GM19035 (cell line): ENCODE data around the gene SND1.

Source experiments
- ATAC-seq: cut with Tn5 transposase; IDR thresholded peaks from one replicate; pipeline ENCODE4 v1.9.1; 2021; ENCODE audit not compliant: unreplicated experiment

The SND1 gene

DNA sequence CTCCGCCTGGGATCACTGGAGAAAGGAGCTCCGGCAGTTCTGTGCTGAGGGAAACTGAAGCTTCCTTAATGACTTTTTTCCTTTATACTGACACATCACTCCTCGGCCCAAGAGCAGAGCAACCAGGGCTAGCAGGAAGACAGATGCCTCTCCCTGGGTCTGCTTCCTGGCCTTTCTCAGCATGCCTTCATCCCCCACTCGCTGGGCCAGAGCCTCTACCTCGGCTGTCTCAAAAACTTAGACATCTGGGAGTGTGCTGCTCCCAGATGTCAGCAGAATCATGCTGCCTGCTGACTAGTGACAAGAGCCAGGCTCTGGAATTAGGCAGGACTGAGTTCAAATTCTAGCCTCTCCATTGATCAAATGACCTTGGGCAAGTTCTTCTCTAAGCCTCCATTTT lies 403.6 kb downstream of the SND1 start:
- ATAC-seq: no peak

DNA sequence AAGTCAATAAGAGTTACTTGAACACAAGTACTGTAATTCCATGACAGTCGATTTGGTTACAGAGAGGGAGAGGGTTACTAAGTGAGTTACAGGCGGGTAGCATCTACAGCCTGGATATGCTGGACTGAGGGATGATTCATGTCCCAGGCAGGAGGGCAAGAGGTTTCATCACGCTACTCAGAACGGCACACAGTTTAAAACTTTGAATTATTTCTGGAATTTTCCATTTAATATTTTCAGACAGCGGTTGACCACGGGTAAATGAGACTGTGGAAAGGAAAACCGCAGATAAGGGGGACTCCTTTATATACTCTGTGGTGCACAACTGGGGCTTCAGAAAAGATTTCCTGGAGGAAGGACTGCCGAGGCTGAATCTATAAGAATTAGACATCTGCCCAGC lies 404.9 kb downstream of the SND1 start:
- no peak for ATAC-seq

DNA sequence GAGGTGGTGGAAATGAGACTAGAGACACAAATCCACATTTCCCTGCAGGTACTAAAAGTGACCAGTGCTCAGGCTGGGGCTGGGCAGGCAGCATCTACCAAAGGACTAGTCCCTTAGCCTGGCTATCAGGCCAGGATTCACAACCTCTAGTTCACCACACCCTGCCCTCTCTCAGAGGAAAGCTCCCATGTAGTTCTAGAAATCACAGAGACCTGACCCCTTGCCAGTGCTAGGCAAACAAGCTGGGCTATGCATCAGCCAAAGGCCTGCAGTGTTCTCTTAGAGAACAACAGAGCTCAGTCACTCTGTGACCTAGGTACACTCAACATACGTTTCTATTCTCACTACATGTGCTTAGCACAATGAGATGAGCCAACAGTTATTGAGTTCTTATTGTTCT lies 405.9 kb downstream of the SND1 start:
- ATAC-seq: no peak

DNA sequence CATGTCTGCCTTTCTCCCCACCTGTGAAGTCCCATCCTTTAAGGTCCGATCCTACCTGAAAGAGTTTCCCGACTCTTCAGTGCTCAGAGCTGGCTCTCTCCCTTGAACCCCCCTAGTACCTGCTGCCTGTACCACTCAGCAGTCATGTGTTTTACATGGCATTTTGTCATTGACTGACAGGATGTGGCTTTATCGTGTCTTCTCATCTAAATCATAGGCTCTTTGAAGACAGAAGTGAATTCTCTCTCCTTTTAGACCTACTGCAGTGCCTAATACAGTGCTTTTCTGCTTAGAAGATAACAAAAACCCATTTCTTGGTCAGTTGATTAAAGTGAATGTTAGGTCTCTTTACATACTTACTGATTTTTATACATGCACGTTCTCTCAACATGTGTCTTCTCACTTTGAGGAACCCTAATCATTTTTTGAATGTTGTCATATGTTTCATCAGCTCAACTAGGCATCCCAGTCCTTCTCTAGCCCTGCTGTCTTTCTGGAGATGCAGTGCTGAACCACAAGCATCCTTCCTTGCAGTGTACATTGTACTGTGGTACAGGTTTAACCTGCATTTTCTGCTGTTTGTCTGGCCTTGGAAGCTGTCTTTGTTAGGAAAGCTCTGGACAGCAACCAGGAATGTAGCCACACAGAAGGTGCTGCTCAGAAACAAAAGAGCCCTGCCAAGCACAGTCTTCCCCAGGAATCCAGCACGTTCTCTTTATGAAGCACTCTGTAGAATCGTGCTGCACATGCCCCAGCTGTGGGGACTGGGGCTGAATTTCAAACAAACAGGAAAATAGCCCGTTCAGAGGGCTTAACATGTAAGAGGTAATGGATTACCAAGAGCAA lies 407.4 kb downstream of the SND1 start:
- no peak for ATAC-seq

DNA sequence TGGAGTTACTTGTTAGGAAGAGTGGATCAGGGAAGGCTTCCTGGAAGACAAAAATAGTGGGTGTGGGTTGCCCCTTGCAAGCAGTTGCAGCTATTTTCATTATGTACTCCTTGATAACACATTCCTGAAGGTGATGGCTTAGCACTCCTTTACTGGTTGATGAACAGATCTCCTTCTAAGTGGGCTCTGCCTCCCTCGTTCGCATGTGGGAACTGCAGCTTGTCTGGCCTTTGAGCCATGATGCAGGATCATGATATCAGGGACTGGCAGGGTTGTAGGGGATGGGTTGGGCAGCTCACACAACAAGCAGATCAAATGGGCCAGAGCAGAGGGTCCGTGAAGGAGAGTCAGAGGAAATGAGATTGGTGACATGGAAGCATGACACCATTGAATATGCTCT lies 408.0 kb downstream of the SND1 start:
- no peak for ATAC-seq

DNA sequence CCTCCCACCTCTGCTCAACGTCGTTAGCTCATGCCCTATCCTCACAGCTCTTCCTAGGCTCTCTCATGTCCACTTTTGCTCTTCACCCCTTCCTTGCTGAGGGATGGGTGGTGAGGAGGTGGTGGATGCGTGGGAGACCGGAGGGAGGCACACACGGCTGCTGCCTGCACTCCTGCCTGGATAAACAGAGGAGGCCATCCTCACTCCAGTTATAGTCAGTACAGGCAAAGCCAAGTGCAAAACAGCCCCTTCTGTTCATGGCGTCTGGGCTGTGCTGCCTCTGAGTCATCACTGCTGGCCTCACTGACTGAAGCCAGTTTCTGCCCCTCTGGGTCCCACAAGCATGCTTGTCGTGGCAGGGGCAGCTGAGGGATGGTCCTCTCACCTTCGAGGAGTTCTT lies 411.1 kb downstream of the SND1 start:
- no peak for ATAC-seq

DNA sequence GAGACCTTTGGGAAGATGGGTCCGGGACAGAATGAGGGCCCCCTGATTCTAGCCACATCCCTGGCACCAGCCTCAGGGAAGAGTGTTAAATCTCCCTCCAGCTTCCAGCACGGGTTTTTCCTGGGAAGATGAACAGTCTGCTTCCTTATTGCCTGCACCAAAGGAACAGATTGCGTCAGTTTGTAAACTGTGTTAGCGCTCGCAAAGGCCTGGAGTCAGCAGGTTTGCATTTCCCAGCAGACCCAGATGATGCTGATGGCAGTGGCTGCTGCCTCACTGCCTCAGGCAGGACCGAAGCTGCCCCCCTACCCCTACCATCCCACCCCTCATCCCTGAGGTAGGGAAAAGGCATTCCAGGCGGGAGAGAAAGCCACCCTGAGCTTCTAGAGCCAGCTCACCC lies 413.9 kb downstream of the SND1 start:
- no peak for ATAC-seq

DNA sequence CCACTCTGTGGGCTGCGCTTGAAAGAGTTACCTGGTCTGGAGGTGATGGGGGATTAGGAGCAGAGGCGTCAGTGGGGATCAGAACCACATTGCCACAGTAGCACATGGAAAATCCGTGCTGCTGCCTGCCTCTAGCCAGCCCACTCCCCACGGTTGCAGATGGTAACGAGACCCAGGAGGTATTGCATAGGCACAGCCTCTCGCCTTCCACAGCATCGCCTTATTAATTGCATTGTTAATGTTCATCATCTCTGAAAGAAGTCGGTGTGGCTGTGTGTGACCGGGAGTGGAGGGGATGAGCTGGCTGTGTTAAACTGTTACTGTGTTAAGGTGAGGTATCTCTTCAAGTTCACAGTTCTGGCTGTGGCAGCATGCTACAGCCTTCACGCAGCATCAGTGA lies 414.4 kb downstream of the SND1 start:
- ATAC-seq: no peak

DNA sequence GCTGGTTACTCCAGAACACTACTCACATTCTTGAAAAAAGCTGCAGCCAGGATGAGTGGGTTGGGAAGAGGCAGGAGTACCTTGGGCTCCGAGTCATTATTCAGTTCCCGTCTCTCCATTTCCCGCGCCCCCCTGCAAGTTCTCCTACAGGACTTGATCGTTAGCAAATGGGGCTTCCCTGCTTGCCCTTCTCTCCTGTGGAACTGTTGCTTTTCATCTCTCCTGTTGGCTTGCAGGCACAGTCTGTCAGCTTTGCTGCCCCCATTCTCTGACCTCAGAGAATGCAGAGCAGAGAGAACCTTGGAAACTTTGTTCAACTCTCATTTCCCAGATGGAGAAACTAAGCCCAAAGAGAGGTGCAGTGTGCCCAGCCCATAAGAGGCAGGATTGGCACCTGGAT lies 414.9 kb downstream of the SND1 start:
- ATAC-seq: no peak

DNA sequence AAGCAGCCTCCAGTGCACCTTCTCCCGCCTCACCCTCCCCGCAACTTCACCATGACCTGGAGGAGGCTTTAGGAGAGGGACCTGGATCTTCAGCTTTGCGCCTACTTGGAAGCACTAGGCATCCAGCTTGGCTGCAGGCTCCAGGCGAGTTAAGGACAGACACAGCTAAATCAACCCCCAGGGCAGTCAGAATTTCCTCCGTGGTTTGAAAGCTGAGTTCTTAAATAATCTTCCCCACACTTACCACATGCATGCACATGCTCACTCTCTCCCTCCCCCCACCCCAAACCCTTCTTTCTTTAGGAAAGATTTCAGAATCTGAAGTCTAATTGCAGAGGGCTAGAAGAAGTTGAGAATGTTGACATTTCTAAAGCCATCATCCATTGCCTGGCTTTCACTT lies 416.0 kb downstream of the SND1 start:
- ATAC-seq: no peak

DNA sequence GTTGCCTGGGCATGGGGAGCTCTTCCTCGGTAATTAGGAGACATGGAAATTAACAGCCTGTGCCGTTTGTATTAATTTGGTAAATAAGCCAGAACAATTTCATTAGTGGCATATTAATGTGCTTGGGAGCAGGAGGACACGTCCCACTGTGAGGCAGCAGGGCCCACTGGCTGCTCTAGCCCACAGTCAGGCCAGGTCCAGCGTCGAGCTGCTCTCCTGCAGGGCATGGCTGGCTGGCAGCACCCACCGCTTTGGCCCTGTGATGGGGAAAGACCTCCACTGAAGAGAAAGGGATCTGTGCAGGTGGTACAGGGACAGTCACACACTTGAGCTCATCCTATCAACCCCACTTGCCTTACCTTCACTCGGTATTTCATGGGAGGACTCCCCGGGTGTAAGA lies 416.8 kb downstream of the SND1 start:
- ATAC-seq: no peak

DNA sequence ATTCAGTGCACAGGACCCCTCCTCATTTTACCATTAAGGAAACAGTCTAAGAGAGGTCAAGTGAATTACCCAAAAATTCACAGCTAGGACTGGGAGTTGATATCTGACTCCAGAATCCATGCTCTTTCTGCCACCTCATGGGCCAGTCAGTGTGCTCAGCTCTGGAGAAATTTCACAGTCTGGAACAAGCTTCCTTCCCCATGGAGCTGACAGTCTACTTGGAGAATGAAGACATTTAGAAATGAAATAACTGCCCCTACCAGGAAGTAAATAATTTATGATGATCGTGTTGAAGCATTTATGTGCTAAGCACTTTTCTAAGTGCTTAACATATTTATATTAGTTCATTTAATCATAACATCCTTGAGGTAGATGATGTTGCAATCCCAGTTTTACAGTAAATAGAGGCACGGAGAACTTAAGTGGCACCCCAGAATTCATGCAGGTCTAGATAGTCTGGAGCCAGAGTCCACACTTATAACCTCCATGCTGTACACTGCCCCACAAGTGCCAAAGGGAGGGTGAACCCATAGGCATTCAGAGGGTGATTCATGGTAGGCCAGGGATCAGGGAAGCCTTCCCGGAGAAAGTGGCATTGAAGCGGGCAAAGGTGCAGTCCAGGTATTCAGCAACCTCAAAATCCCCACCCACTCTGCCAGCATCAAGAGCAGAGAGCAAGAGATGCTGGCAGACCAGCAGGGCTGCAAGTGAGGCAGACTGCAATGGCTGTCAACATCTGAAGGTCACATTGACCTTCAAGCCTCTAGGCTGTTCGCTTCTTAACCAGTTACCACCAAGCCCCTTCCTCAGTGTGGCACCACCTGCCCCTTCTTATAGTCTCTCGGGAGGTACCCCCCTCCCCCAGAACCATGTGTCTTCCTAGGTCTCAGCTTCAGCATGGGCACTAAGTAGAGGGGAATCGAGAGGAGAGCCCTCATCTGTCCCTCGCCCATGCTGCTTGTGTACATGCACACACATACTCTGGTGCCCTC lies 417.7 kb downstream of the SND1 start:
- ATAC-seq: no peak

DNA sequence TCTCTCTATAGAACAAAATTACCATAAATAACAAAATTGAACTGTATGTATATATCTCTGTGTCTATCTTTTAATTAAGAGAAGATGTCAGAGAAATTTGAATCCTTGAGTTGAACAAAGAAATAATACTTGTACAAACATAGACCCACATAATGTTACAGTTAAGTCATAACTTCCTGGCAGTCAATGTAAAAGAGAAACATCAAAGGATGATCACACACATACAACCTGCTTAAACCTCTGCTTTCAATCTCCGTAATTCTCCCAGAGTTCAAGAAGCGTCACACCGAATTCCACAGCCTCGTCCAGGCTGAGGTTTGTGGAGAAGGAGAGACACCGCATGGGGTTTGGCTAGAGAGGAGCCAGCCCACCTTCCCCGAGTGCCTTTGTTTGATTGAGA lies 419.4 kb downstream of the SND1 start:
- ATAC-seq: no peak

DNA sequence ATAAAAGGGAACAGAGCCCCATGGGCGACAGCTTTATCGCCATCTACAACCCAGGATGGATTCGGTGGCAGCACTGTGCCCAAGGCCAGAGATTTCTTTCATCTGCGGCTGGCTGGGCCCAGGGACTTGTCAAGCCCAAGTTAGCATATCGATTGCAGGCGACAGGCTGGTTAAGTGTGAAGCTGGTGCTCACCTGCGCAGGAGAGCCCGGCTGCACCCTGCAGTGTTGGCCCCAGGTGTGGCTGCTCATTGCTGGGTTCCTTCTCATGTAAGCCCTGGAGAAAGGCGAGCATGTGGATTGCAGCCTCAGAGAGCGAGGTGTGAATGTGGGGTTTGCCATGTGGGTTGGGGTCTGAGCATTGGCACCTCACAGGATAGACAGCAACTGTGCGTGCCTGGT lies 419.8 kb downstream of the SND1 start:
- ATAC-seq: no peak

DNA sequence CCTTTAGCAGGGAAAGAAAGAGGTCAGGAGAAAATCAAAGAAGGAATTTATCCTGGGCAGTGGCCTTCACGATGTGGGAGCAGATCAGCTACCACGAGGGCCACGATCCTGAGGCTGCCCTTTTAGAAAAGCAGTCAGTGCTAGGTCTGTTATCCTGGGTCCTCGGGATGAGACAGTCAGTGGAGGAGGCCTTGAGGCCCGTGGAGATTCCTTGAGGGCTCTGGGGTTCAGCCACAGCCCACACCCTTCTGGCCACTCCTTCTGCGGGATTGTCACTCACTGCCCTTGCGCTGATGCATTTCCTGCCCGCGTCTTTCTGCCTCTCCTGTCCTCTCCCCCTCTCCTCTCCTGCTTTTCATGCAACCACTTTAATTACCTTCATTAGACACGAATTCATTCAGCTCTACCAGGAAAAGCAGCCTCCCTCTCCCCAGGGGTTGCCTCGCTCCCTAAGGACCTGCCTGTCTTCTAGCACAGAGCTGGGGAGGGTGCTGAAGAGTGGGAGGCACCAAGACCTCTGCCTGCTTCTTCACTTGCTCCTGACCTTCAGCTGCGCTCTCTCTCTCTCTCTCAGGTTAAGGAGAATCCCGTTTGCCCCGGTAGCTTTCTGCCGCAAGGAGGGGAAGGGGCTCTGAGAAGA lies 421.8 kb downstream of the SND1 start:
- ATAC-seq: no peak

DNA sequence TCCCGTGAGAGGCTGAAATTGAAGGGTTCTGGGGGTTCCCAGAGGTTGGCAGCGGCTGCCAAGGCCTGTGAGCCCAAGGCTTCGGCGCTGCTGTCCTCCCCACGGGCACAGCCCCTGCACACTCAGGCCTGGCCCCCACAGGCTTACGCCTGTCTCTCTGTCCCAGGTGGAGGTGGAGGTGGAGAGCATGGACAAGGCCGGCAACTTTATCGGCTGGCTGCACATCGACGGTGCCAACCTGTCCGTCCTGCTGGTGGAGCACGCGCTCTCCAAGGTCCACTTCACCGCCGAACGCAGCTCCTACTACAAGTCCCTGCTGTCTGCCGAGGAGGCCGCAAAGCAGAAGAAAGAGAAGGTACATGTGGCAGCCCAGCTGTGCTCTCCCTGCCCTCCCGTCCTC lies 422.3 kb downstream of the SND1 start:
- ATAC-seq: no peak

DNA sequence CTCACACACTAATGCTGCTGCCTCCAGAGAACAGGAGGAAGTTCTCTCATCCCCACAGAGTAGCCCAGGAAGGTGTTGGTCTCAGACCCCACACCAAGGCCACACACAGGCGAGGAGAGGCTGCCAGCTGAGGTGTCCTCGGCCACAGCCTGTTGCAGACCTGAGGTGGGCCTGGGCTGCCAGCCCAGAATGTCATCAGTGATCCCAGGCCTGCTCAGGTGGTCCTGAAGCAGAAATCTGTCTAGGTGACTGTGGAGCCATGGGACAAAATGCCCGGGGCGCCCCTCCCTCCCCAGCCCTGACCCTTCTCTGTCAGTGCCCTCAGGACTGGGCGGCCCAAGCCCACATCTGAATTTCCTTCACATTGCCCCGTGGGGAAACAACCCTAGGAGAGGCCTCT lies 422.7 kb downstream of the SND1 start:
- no peak for ATAC-seq

DNA sequence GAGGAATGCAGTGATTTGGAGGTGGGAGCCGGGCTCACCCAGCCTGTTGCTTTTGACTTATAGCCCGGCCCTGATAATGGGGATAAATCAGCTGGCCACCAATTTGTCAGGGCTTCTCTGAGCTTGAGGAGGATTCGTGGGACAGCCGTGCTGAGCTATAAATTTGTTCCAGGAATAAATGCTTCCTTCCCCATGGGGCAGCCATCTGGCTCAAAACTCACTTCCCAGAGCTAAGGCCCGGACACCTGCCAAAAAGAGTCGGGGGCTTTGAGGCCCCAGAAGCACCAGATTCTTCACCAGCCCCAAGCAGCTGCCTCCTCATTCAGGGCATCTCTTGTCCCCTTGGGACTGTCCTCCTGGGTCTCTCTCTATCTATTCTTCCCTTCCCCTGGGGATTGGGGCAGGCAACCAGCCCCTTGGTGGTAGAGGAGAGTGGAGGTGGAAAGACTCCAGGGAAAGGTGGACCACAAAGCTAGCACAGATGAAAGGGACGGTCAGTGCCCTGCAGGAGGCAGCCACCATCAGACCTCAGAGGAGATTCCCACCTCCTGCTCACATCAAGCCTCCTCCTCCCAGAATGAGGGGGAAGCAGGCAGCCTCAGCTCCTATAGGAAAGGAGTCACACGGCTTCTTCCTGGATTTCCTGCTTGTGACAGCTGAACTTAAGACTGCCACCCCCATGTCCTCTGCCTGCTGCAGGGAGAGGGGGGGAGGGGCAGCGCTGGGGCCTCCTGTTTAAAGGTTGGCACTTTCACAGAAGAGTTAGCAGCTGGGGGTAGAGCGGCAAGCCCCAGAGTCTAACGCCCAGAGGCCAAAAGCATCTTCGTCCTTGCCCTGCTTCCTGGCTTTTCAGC lies 423.5 kb downstream of the SND1 start:
- ATAC-seq: no peak

DNA sequence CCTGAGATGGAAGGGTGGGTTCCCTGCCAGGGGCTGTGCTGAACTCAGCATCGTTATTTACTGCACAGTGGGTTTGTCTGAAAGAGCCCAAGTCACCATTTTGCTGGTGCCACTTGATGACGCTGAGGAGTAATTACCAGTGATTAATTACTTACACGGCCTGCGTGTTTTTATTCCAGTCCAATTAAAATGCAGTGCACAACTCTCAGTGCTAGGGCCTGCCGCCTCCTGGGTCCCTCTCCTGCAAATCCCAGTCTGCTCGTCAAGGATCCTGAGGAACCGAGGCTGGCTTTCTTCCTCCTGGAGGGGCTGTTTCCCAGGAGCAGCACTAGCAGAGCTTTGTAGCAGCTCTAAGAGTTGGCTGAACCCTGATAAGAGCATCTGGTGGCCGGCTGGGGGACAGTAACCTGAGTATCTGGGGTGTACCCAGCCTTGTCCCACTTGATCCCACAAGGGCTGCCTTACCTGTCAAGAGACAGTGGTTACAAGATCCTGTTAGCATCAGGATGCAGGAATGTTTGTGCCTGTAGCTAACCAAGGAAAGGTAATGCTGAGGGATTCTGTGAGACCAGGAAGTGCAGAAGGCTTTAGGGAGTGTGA lies 424.3 kb downstream of the SND1 start:
- no peak for ATAC-seq

DNA sequence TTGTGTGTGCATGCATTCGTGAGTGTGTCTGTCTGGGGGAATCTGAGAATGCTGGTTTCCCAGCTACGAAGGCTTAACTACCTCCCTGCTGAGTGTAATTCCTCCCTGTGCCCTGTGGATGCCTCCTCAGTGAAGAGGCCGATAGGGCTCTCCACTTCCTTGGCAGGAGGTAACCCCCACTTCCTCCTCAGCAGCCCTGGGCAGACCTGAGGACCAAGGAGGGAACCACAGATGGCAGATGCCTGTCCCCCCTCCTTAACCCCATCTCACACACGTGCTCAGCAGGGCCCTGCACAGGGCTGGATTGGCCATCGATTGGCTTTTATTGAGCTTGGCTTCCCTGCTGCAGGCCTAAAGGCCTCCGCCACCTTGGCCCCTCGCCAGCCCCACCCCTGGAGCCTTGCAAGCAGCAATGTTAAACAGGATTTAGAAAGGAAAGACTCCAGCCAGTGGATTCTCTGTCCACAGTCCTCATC lies 424.8 kb downstream of the SND1 start:
- ATAC-seq: no peak
